ENCODE measurements around the gene FBXO31.

The FBXO31 gene

GRCh38 chr16:87327798-87328495 is 55.6 kb downstream of the FBXO31 start:
- Histone ChIP-seq H3K9me3 (ENCODE audit: control insufficient read depth, insufficient read depth, low read depth, low read length) (no peaks in the 10 kb centered on the region), H3K36me3 (ENCODE audit: control insufficient read depth in 2 of 2, insufficient read depth in 1 of 2, low read length in 2 of 2) (peaks cover 0 to 53% of the 10 kb centered on the region in 2 experiments; a peak in 1 of 3 replicates), H3K27ac (ENCODE audit: extremely low read depth, low read depth, low read length) (no peak overlapping the region), H3K4me1 (ENCODE audit: control insufficient read depth, insufficient read depth, low read length) (no peaks in the 10 kb centered on the region), H3K4me3 (ENCODE audit: low read depth, low read length) (no peak overlapping the region)
- TF ChIP-seq ZNF433 (tag by site-specific recombination; IDR thresholded peaks at IDR 0.05; ENCODE audit: low read depth) (no peak), ZNF366 (tag by site-specific recombination; conservative IDR thresholded peaks at IDR 0.05) (no peak), ZBTB44 (tag by site-specific recombination; IDR thresholded peaks at IDR 0.05) (no peak), ZNF223 (tag by site-specific recombination; IDR thresholded peaks at IDR 0.05) (no peak), ZNF19 (tag by site-specific recombination; IDR thresholded peaks at IDR 0.05; ENCODE audit: low read depth) (no peak)
- ChIA-PET POLR2A (interaction anchor here (1.1 kb wide), 1 partner anchor 11 kb away, joined by 3 read pairs; the partner anchor contains the start of gene C16orf95), CTCF (no interaction called here)

GRCh38 chr16:87326151-87326571 is 57.4 kb downstream of the FBXO31 start:
- ChIA-PET POLR2A (no interaction called here), CTCF (interaction anchor here (0.6 to 1.0 kb wide), 3 partner anchors 9 to 187 kb away, joined by 3 to 4 read pairs (median 3); no protein-coding TSS in a partner anchor)
- Histone ChIP-seq H3K9me3 (ENCODE audit: control insufficient read depth, insufficient read depth, low read depth, low read length) (no peaks in the 10 kb centered on the region), H3K4me1 (ENCODE audit: control insufficient read depth, insufficient read depth, low read length) (no peaks in the 10 kb centered on the region), H3K4me3 (ENCODE audit: low read depth, low read length) (no peak overlapping the region), H3K27ac (ENCODE audit: extremely low read depth, low read depth, low read length) (no peak overlapping the region), H3K36me3 (ENCODE audit: control insufficient read depth in 2 of 2, insufficient read depth in 1 of 2, low read length in 2 of 2) (peaks cover 0 to 41% of the 10 kb centered on the region in 2 experiments; a peak in 1 of 3 replicates)
- TF ChIP-seq GLI2 (tag by site-specific recombination; IDR thresholded peaks at IDR 0.05; ENCODE audit: borderline replicate concordance, low read depth): no peak
- no peak for TF ChIP-seq ZNF335 (tag by site-specific recombination; conservative IDR thresholded peaks at IDR 0.05)
- TF ChIP-seq PATZ1 (tag by site-specific recombination; IDR thresholded peaks at IDR 0.05): no peak
- TF ChIP-seq ZNF157 (tag by site-specific recombination; IDR thresholded peaks at IDR 0.05): no peak
- TF ChIP-seq WT1 (tag by site-specific recombination; IDR thresholded peaks at IDR 0.05): no peak
- no peak for TF ChIP-seq ZNF26 (tag by site-specific recombination; IDR thresholded peaks at IDR 0.05)
- TF ChIP-seq ZNF704 (tag by site-specific recombination; IDR thresholded peaks at IDR 0.05): no peak
- no peak for TF ChIP-seq ZNF155 (tag by site-specific recombination; IDR thresholded peaks at IDR 0.05)
- no peak for TF ChIP-seq ZNF518A (tag by site-specific recombination; conservative IDR thresholded peaks at IDR 0.05; ENCODE audit: low read depth)
- no peak for TF ChIP-seq SP2 (tag by site-specific recombination; IDR thresholded peaks at IDR 0.05)
- no peak for TF ChIP-seq ZNF585B (tag by site-specific recombination; IDR thresholded peaks at IDR 0.05)
- TF ChIP-seq ZNF549 (tag by site-specific recombination; IDR thresholded peaks at IDR 0.05): no peak
- TF ChIP-seq ZBTB11 (tag by site-specific recombination; conservative IDR thresholded peaks at IDR 0.05; ENCODE audit: low read depth): no peak
- TF ChIP-seq ZFP37 (tag by site-specific recombination; IDR thresholded peaks at IDR 0.05): no peak

All from HEK293 (cell line).